Measurements from ENCODE around the gene CENPH. TPM values are rescaled to one million over a fixed set of nuclear protein-coding genes. Genes with fewer than 3 reads are reported as not detected.
"Not testable (repeated sequence)": the region's sequence is repeated elsewhere in the genome, so short reads cannot be mapped to it uniquely, and the experiment has no call there.

Gene CENPH
- total and polyA plus RNA-seq, 5 donors from 2014 or later: 5.6 to 9.3 (median 6.0) TPM

- H3K27ac ChIP-seq (ENCODE audit: insufficient read depth, low read length, poor library complexity, severe bottlenecking); H3K9me3 Mint-ChIP-seq; H3K9me3 ChIP-seq (ENCODE audit: control insufficient read depth in 2 of 2, low read length in 2 of 2); DNase-seq; H3K27me3 Mint-ChIP-seq; H3K27me3 ChIP-seq (ENCODE audit: control insufficient read depth, insufficient read depth, low read length); H3K4me3 ChIP-seq (ENCODE audit: low read depth, low read length); ATAC-seq (ENCODE audit: low read depth in 2 of 2): not testable (repeated sequence)
- Mint-ChIP-seq H3K4me3 (peak overlapping the region; percentile 82 to 97 (median 87)), H3K36me3 (peaks cover 31% of the 10 kb centered on the region), H3K27ac (peak overlapping the region in 2 of 3 donors; percentile 29 to 95), H3K4me1 (peaks cover 33 to 66% (median 46%) of the 10 kb centered on the region in 4 donors)
- Histone ChIP-seq H3K36me3 (ENCODE audit: control insufficient read depth, insufficient read depth, low read length) (peaks cover 16% of the 10 kb centered on the region), H3K4me1 (ENCODE audit: control insufficient read depth, insufficient read depth, low read length, poor library complexity, severe bottlenecking) (peaks cover 42% of the 10 kb centered on the region)
Measured at GRCh38 chr5:69236733-69237132, 47.4 kb downstream of the CENPH start.

DNA sequence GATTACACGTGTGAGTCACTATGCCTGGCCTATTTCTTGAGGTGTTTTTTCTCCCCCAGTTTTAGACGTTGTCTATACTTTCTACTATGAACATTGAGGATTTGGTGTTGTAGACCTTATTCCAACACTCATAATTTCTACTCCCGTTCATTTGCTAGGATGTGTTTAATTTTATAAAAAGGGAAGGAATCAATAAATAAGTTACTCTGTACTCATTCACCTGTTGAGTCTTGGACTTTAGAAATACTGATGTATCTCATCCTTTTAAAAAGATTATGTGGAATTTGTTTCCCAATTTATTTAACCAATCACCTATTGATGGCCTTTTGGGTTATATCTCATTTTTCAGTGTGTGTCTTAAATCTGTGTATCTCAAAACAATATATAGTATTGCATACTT, 48.5 kb downstream of the CENPH start:
- Mint-ChIP-seq H3K4me1 (peaks cover 34 to 75% (median 51%) of the 10 kb centered on the region in 4 donors), H3K27ac (peak overlapping the region in 2 of 3 donors; percentile 18 to 31), H3K27me3 (no peaks in the 10 kb centered on the region), H3K36me3 (peaks cover 35% of the 10 kb centered on the region), H3K4me3 (peak overlapping the region; percentile 82 to 97 (median 87)), H3K9me3 (no peaks in the 10 kb centered on the region)
- no peak overlapping the region for H3K27ac ChIP-seq (ENCODE audit: insufficient read depth, low read length, poor library complexity, severe bottlenecking)
- H3K36me3 ChIP-seq (ENCODE audit: control insufficient read depth, insufficient read depth, low read length): peaks cover 16% of the 10 kb centered on the region
- no peaks in the 10 kb centered on the region for H3K9me3 ChIP-seq (ENCODE audit: control insufficient read depth in 2 of 2, low read length in 2 of 2)
- ATAC-seq (ENCODE audit: low read depth in 2 of 2) (no peak), DNase-seq (no peak)
- H3K4me1 ChIP-seq (ENCODE audit: control insufficient read depth, insufficient read depth, low read length, poor library complexity, severe bottlenecking): peaks cover 42% of the 10 kb centered on the region
- H3K4me3 ChIP-seq (ENCODE audit: low read depth, low read length): peak overlapping the region; percentile 21
- no peaks in the 10 kb centered on the region for H3K27me3 ChIP-seq (ENCODE audit: control insufficient read depth, insufficient read depth, low read length)

GRCh38 chr5:69238760-69239251, 49.4 kb downstream of the CENPH start:
- no peak for ATAC-seq (ENCODE audit: low read depth in 2 of 2)
- no peak overlapping the region for H3K27ac Mint-ChIP-seq
- H3K4me1 Mint-ChIP-seq: peaks cover 40 to 82% (median 53%) of the 10 kb centered on the region in 4 donors
- H3K4me3 Mint-ChIP-seq: peak overlapping the region in 3 of 4 donors; percentile 30 to 97 (median 66)
- peaks cover 40% of the 10 kb centered on the region for H3K36me3 Mint-ChIP-seq
- H3K4me1 ChIP-seq (ENCODE audit: control insufficient read depth, insufficient read depth, low read length, poor library complexity, severe bottlenecking): peaks cover 41% of the 10 kb centered on the region
- no peak overlapping the region for H3K4me3 ChIP-seq (ENCODE audit: low read depth, low read length)
- no peak for DNase-seq
- H3K36me3 ChIP-seq (ENCODE audit: control insufficient read depth, insufficient read depth, low read length): peaks cover 16% of the 10 kb centered on the region
- no peaks in the 10 kb centered on the region for H3K9me3 Mint-ChIP-seq
- H3K27ac ChIP-seq (ENCODE audit: insufficient read depth, low read length, poor library complexity, severe bottlenecking): no peak overlapping the region
- H3K9me3 ChIP-seq (ENCODE audit: control insufficient read depth in 2 of 2, low read length in 2 of 2): no peaks in the 10 kb centered on the region
- H3K27me3 ChIP-seq (ENCODE audit: control insufficient read depth, insufficient read depth, low read length): no peaks in the 10 kb centered on the region
- H3K27me3 Mint-ChIP-seq: no peaks in the 10 kb centered on the region

- Histone ChIP-seq H3K4me1 (ENCODE audit: control insufficient read depth, insufficient read depth, low read length, poor library complexity, severe bottlenecking) (peaks cover 14% of the 10 kb centered on the region), H3K9me3 (ENCODE audit: control insufficient read depth in 2 of 2, low read length in 2 of 2) (no peaks in the 10 kb centered on the region), H3K27me3 (ENCODE audit: control insufficient read depth, insufficient read depth, low read length) (no peaks in the 10 kb centered on the region), H3K4me3 (ENCODE audit: low read depth, low read length) (no peak overlapping the region), H3K27ac (ENCODE audit: insufficient read depth, low read length, poor library complexity, severe bottlenecking) (no peak overlapping the region), H3K36me3 (ENCODE audit: control insufficient read depth, insufficient read depth, low read length) (peaks cover 13% of the 10 kb centered on the region)
- peaks cover 49% of the 10 kb centered on the region for H3K36me3 Mint-ChIP-seq
- H3K4me3 Mint-ChIP-seq: no peak overlapping the region
- ATAC-seq (ENCODE audit: low read depth in 2 of 2): no peak
- no peak for DNase-seq
- H3K4me1 Mint-ChIP-seq: peaks cover 42 to 75% (median 58%) of the 10 kb centered on the region in 4 donors
- H3K9me3 Mint-ChIP-seq: peaks cover 0 to 4% (median 0%) of the 10 kb centered on the region in 7 donors
- H3K27me3 Mint-ChIP-seq: no peaks in the 10 kb centered on the region
- H3K27ac Mint-ChIP-seq: peak overlapping the region in 1 of 3 donors; percentile 3
Measured at GRCh38 chr5:69242215-69242927, 53.0 kb downstream of the CENPH start.

GRCh38 chr5:69245031-69245430, 55.6 kb downstream of the CENPH start:
- Mint-ChIP-seq H3K4me3 (no peak overlapping the region), H3K9me3 (peaks cover 0 to 9% (median 2%) of the 10 kb centered on the region in 7 donors), H3K27ac (no peak overlapping the region), H3K27me3 (no peaks in the 10 kb centered on the region), H3K4me1 (peaks cover 40 to 64% (median 44%) of the 10 kb centered on the region in 4 donors), H3K36me3 (peaks cover 50% of the 10 kb centered on the region)
- Histone ChIP-seq H3K36me3 (ENCODE audit: control insufficient read depth, insufficient read depth, low read length) (peaks cover 7% of the 10 kb centered on the region), H3K9me3 (ENCODE audit: control insufficient read depth in 2 of 2, low read length in 2 of 2) (peaks cover 0 to 5% of the 10 kb centered on the region in 2 experiments), H3K4me1 (ENCODE audit: control insufficient read depth, insufficient read depth, low read length, poor library complexity, severe bottlenecking) (no peaks in the 10 kb centered on the region), H3K27me3 (ENCODE audit: control insufficient read depth, insufficient read depth, low read length) (no peaks in the 10 kb centered on the region), H3K27ac (ENCODE audit: insufficient read depth, low read length, poor library complexity, severe bottlenecking) (no peak overlapping the region), H3K4me3 (ENCODE audit: low read depth, low read length) (no peak overlapping the region)
- no peak for DNase-seq
- ATAC-seq (ENCODE audit: low read depth in 2 of 2): no peak

DNA sequence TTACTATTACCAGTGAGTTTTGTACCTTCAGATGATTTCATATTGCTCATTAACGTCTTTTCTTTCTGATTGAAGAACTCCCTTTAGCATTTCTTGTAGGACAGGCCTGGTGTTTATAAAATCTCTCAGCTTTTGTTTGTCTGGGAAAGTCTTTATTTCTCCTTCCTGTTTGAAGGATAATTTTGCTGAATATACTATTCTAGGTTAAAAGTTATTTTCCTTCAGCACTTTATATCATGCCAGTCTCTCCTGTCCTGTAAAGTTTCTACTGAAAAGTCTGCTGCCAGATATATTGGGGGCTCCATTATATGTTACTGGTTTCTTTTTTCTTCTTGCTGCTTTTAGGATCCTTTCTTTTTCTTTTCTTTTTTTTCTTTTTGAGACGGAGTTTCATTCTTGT, 58.6 kb downstream of the CENPH start:
- Mint-ChIP-seq H3K4me1 (peaks cover 31 to 50% (median 38%) of the 10 kb centered on the region in 4 donors), H3K4me3 (no peak overlapping the region), H3K36me3 (peaks cover 46% of the 10 kb centered on the region), H3K27ac (peak overlapping the region in 1 of 3 donors; percentile 11), H3K27me3 (no peaks in the 10 kb centered on the region), H3K9me3 (peaks cover 0 to 9% (median 2%) of the 10 kb centered on the region in 7 donors)
- Histone ChIP-seq H3K4me1 (ENCODE audit: control insufficient read depth, insufficient read depth, low read length, poor library complexity, severe bottlenecking) (no peaks in the 10 kb centered on the region), H3K27ac (ENCODE audit: insufficient read depth, low read length, poor library complexity, severe bottlenecking) (no peak overlapping the region), H3K4me3 (ENCODE audit: low read depth, low read length) (no peak overlapping the region), H3K36me3 (ENCODE audit: control insufficient read depth, insufficient read depth, low read length) (peaks cover 5% of the 10 kb centered on the region), H3K27me3 (ENCODE audit: control insufficient read depth, insufficient read depth, low read length) (no peaks in the 10 kb centered on the region), H3K9me3 (ENCODE audit: control insufficient read depth in 2 of 2, low read length in 2 of 2) (peaks cover 0 to 5% of the 10 kb centered on the region in 2 experiments)
- DNase-seq (no peak), ATAC-seq (ENCODE audit: low read depth in 2 of 2) (no peak)

- Histone ChIP-seq H3K4me1 (ENCODE audit: control insufficient read depth, insufficient read depth, low read length, poor library complexity, severe bottlenecking) (no peaks in the 10 kb centered on the region), H3K27me3 (ENCODE audit: control insufficient read depth, insufficient read depth, low read length) (no peaks in the 10 kb centered on the region), H3K36me3 (ENCODE audit: control insufficient read depth, insufficient read depth, low read length) (peaks cover 12% of the 10 kb centered on the region), H3K9me3 (ENCODE audit: control insufficient read depth in 2 of 2, low read length in 2 of 2) (peaks cover 0 to 5% of the 10 kb centered on the region in 2 experiments), H3K4me3 (ENCODE audit: low read depth, low read length) (no peak overlapping the region), H3K27ac (ENCODE audit: insufficient read depth, low read length, poor library complexity, severe bottlenecking) (no peak overlapping the region)
- ATAC-seq (ENCODE audit: low read depth in 2 of 2) (no peak), DNase-seq (no peak)
- Mint-ChIP-seq H3K27me3 (no peaks in the 10 kb centered on the region), H3K36me3 (peaks cover 49% of the 10 kb centered on the region), H3K9me3 (peaks cover 0 to 9% (median 2%) of the 10 kb centered on the region in 7 donors), H3K4me3 (no peak overlapping the region), H3K27ac (no peak overlapping the region), H3K4me1 (peaks cover 21 to 34% (median 31%) of the 10 kb centered on the region in 4 donors)
Measured at GRCh38 chr5:69250593-69250992, 61.2 kb downstream of the CENPH start.

Measured in CD4-positive, CD25-positive, alpha-beta regulatory T cell (primary cell).